Adrenal gland (tissue), 12 donors: ENCODE results near the gene CHSY3. TPM values are rescaled to one million over a fixed set of nuclear protein-coding genes. Genes with fewer than 3 reads are reported as not detected.

Experiments
- DNase-seq, 7 donors: peaks; one replicate each; pipeline ENCODE4 v3.0.0-alpha.2; 2019 to 2020
- H3K27ac ChIP-seq, 5 donors: fragments of 200-600 bp; sonication (generic) in 4 of 5; 1 replicate in 3 of 5; 2 replicates in 2 of 5; pipeline versions ENCODE4 v1.5.1 to v1.8.0; 2016 to 2020; ENCODE audit warnings: mild to moderate bottlenecking in 1 of 5
- H3K27me3 ChIP-seq: fragments of 200-600 bp; 2 replicates; pipeline ENCODE4 v1.8.0; 2021
- H3K36me3 ChIP-seq, 2 donors: fragments of 200-600 bp; replicated peaks in 1 of 2; 1 replicate in 1 of 2; 2 replicates in 1 of 2; pipeline versions ENCODE4 v1.5.1 to v1.8.0; 2018 to 2022
- H3K4me1 ChIP-seq, 2 donors: fragments of 200-600 bp; replicated peaks in 1 of 2; 1 replicate in 1 of 2; 2 replicates in 1 of 2; pipeline versions ENCODE4 v1.5.1 to v1.8.0; 2018 to 2021
- H3K4me3 ChIP-seq, 4 donors: fragments of 200-600 bp; sonication (generic) in 3 of 4; one replicate each; pipeline ENCODE4 v1.5.1; 2016 to 2018
- H3K9me3 ChIP-seq, 3 donors: fragments of 200-600 bp; sonication (generic) in 1 of 3; replicated peaks in 1 of 3; 1 replicate in 2 of 3; 2 replicates in 1 of 3; pipeline versions ENCODE4 v1.5.1 to v1.8.0; 2016 to 2021
- POLR2A ChIP-seq, 2 donors: fragments of 450-650 bp; IDR thresholded peaks; one replicate each; pipeline ENCODE4 v1.6.1; 2017; ENCODE audit warnings: antibody characterized with exemption in 2 of 2, mild to moderate bottlenecking in 2 of 2, moderate library complexity in 1 of 2
- WGBS, 4 donors: extraction: QIAGEN DNeasy Blood & Tissue Kit in 2 of 4; methylation state at CpG; one replicate each; pipeline versions ENCODE4 v1.1.5 to v1.1.7; 2013 to 2017; 5-methylcytosine and 5-hydroxymethylcytosine counted together
- intact Hi-C, 2 donors: fragments of 100-400 bp; cut with DNase I; formaldehyde crosslinking; loops; one replicate each; pipeline versions ENCODE4 v1.14.1 to v1.15.0; 2022 to 2023
- polyA plus RNA-seq, 3 donors: library from polyadenylated mRNA; stranded (reverse); fragments of 200-250 nt in 2 of 3; fragments of 350-450 nt in 1 of 3; fragmentation: Illumina TruSeq in 1 of 3; extraction: RNeasy Lipid Tissue Mini Kit (QIAGEN cat#74804) in 1 of 3; gene quantifications; one replicate each; pipeline ENCODE4 v1.2.3, GENCODE V29; 2013 to 2014
- total RNA-seq, 9 donors: library from RNA; depleted of rRNA in 4 of 9; stranded (reverse); fragments of >200 nt in 4 of 9; fragments of 120-200 nt in 1 of 9; fragmentation: NEBNext Ultra II Directional in 1 of 9; extraction: Animal tissue kit (Norgen Biotek cat#: 25700) in 1 of 9; gene quantifications; one replicate each; pipeline versions ENCODE4 v1.1.0 to v1.2.4, GENCODE V29; 2013 to 2023
- TF ChIP-seq, protein P1 (sequence below), 6 experiments: fragments of 450-650 bp in 4 of 6; fragments of 200-600 bp in 2 of 6; sonication (generic) in 1 of 6; IDR thresholded peaks; 1 replicate in 5 of 6; 2 replicates in 1 of 6; pipeline versions ENCODE4 v1.5.1 to v1.8.0; 2016 to 2021; ENCODE audit warnings: antibody characterized with exemption in 6 of 6, mild to moderate bottlenecking in 2 of 6, moderate library complexity in 1 of 6
- donor health status: healthy with polysubstance abuse.
- donor health status: Bipolar disorder and iron deficiency.
- donor health status: DM: yes; HTN: yes; CAD: no.
- donor health status: DM: no; HTN: no; CAD: no.
- donor health status: DM: no; HTN: no; CAD: no.
- donor health status: DM: yes; HTN: yes; CAD: no.

Gene CHSY3
- total and polyA plus RNA-seq, 12 donors = 0.08 to 2.5 (median 0.80) TPM

DNA sequence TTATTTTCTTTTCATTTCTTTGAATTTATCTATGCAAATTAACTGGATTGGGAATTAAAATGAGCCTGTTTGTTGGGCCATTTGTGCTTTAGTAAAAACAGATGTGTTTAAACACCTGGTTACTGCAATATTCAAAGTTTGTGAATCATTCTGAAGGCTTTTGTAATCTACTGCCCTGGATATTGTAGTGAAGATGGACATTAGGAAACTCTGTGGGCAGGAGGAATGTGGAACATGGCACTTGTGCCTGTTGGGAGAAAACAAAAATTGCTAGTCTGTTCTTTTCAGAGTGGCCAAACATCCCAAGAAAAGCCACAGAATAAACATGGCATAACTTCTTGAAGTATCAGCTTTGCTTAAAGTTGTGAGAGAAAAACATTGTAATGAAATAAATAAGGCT is 40.8 kb downstream of the CHSY3 start:
- no peak for DNase-seq
- TF ChIP-seq, protein P1, sequence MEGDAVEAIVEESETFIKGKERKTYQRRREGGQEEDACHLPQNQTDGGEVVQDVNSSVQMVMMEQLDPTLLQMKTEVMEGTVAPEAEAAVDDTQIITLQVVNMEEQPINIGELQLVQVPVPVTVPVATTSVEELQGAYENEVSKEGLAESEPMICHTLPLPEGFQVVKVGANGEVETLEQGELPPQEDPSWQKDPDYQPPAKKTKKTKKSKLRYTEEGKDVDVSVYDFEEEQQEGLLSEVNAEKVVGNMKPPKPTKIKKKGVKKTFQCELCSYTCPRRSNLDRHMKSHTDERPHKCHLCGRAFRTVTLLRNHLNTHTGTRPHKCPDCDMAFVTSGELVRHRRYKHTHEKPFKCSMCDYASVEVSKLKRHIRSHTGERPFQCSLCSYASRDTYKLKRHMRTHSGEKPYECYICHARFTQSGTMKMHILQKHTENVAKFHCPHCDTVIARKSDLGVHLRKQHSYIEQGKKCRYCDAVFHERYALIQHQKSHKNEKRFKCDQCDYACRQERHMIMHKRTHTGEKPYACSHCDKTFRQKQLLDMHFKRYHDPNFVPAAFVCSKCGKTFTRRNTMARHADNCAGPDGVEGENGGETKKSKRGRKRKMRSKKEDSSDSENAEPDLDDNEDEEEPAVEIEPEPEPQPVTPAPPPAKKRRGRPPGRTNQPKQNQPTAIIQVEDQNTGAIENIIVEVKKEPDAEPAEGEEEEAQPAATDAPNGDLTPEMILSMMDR (IDR thresholded peaks at IDR 0.05) = no peak
- TF ChIP-seq POLR2A (IDR thresholded peaks at IDR 0.05) = no peak
- intact Hi-C loops = no loop called here
- no peaks in the 10 kb centered on the region for H3K4me1 ChIP-seq
- no peaks in the 10 kb centered on the region for H3K27me3 ChIP-seq
- no peak overlapping the region for H3K4me3 ChIP-seq
- no peak overlapping the region for H3K27ac ChIP-seq
- peaks cover 0 to 2% (median 0%) of the 10 kb centered on the region in 3 donors for H3K9me3 ChIP-seq
- H3K36me3 ChIP-seq = no peaks in the 10 kb centered on the region

DNA sequence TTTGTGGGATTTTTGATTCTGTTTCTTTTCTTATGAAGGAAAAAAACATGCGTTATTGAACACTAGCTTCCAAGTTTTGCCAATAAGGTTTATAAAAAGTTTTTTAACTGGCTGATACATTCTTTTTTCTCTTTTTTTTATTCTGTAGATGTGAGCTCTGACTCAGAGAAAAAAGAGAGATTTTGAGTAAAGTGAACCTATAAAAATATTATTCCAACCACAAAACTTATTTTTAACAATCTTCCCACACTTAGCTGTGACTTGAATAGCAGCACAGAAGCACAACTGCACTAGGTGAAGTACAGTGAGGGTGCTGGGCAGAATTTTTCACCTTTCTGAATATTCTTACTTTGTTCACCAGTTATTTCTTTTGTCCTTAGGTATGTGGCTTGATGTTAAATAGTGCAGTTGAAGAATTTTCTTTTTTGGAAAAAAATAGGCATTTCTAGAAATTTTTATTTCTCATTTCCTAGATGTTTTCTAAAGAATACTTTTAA is 41.6 kb downstream of the CHSY3 start:
- no peak overlapping the region for H3K4me3 ChIP-seq

DNA sequence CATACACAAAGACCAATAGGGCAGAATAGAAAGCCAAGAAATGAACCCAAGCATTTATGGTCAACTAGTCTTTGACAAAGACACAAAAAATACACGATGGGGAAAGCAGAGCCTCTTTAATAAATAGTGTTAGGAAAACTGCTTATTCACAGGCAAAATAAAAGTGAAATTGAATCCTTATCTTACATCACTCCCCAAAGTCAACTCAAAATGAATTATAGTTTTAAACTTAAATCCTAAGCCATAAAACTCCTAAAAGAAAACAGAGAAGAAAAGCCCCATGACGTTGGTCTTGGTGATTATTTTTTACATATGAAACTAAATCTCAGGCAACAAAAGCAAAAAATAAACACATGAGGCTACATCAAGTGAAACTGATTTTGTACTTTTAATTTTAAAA is 46.8 kb downstream of the CHSY3 start:
- Histone ChIP-seq H3K9me3 (no peaks in the 10 kb centered on the region), H3K27ac (no peak overlapping the region), H3K4me1 (no peaks in the 10 kb centered on the region), H3K36me3 (no peaks in the 10 kb centered on the region), H3K4me3 (no peak overlapping the region), H3K27me3 (no peaks in the 10 kb centered on the region)
- no peak for DNase-seq
- 5 to 13% (median 8%) methylated on average over 2 of the region's 2 CpGs for WGBS, 4 donors
- intact Hi-C loops = no loop called here
- TF ChIP-seq, protein P1 (IDR thresholded peaks at IDR 0.05) = no peak
- TF ChIP-seq POLR2A (IDR thresholded peaks at IDR 0.05) = no peak

More for the DNA sequence above, 41.6 kb downstream of the CHSY3 start:
- Histone ChIP-seq H3K9me3 (no peaks in the 10 kb centered on the region), H3K36me3 (no peaks in the 10 kb centered on the region), H3K27me3 (no peaks in the 10 kb centered on the region), H3K27ac (no peak overlapping the region), H3K4me1 (no peaks in the 10 kb centered on the region)
- intact Hi-C loops = no loop called here
- TF ChIP-seq, protein P1 (IDR thresholded peaks at IDR 0.05) = no peak
- no peak for TF ChIP-seq POLR2A (IDR thresholded peaks at IDR 0.05)
- DNase-seq = no peak
- WGBS, 4 donors = 78 to 100% (median 82%) methylated on average over 1 of the region's 1 CpG

DNA sequence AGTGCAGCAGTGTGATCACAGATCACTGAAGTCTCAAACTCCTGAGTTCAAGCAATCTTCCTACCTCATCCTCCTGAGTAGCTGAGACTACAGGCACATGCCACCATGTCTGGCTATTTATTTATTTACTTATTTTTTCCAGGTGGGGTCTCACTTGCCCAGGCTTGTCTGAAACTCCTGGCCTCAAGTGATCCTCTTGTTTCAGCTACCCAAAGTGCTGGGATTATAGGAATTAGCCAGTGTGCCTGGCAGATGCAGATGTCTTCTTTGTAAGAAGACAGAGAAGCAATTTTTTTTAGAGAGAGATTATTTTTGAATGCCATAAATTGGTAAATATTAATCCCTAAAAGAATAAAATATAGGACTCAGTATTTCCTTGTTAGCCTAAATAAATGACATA is 54.3 kb downstream of the CHSY3 start:
- no peak for DNase-seq
- Histone ChIP-seq H3K27ac (no peak overlapping the region), H3K4me1 (no peaks in the 10 kb centered on the region), H3K4me3 (no peak overlapping the region), H3K36me3 (no peaks in the 10 kb centered on the region), H3K9me3 (peaks cover 0 to 4% (median 0%) of the 10 kb centered on the region in 3 donors), H3K27me3 (no peaks in the 10 kb centered on the region)
- intact Hi-C loops = no loop called here
- TF ChIP-seq, protein P1 (IDR thresholded peaks at IDR 0.05) = no peak
- TF ChIP-seq POLR2A (IDR thresholded peaks at IDR 0.05) = no peak
